ENCODE data around the gene AACS.

DNA sequence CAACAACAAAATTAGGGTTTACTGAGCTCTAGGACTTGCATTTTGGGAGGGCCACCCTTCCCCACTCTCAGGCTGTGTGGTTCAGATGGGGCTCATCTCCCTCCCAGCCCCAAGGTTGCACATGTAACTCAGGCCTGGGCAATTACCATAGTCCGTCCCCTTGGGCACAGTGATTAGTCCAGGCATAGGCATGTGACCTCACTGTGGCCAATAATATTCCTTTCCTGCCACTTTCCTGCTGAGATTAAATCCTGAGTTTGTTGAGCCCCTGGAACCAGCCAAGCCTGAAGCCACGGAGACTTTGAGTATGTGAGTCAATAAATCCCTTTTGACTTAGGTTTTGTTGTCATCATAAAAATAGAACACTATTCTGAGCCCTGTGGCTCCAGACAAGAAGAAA is 113.0 kb downstream of the AACS start:
- no peak for TF ChIP-seq POLR2A (IDR thresholded peaks at IDR 0.05)
- TF ChIP-seq, protein P1, sequence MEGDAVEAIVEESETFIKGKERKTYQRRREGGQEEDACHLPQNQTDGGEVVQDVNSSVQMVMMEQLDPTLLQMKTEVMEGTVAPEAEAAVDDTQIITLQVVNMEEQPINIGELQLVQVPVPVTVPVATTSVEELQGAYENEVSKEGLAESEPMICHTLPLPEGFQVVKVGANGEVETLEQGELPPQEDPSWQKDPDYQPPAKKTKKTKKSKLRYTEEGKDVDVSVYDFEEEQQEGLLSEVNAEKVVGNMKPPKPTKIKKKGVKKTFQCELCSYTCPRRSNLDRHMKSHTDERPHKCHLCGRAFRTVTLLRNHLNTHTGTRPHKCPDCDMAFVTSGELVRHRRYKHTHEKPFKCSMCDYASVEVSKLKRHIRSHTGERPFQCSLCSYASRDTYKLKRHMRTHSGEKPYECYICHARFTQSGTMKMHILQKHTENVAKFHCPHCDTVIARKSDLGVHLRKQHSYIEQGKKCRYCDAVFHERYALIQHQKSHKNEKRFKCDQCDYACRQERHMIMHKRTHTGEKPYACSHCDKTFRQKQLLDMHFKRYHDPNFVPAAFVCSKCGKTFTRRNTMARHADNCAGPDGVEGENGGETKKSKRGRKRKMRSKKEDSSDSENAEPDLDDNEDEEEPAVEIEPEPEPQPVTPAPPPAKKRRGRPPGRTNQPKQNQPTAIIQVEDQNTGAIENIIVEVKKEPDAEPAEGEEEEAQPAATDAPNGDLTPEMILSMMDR (IDR thresholded peaks at IDR 0.05): no peak

All from body of pancreas (tissue), 4 donors.